ENCODE measurements around the gene E2F8.

Gene E2F8

GRCh38 chr11:19225123-19225522, 15.6 kb downstream of the E2F8 start:
- DNase-seq (ENCODE audit: low spot score in 2 of 2), result no peak
- Histone ChIP-seq H3K4me1 (no peaks in the 10 kb centered on the region), H3K27me3 (ENCODE audit: low read depth) (no peaks in the 10 kb centered on the region), H3K36me3 (replicated peaks) (peaks cover 76% of the 10 kb centered on the region), H3K4me3 (no peak overlapping the region), H3K9me3 (no peaks in the 10 kb centered on the region)
- in situ Hi-C loops (cut with MboI; ENCODE audit: low sequenced_read_pairs), result no loop called here

GRCh38 chr11:19220903-19221724, 19.6 kb downstream of the E2F8 start:
- no peaks in the 10 kb centered on the region for H3K9me3 ChIP-seq
- DNase-seq (ENCODE audit: low spot score in 2 of 2), result no peak
- no peak overlapping the region for H3K4me3 ChIP-seq
- no peaks in the 10 kb centered on the region for H3K27me3 ChIP-seq (ENCODE audit: low read depth)
- H3K4me1 ChIP-seq, result no peaks in the 10 kb centered on the region
- H3K36me3 ChIP-seq (replicated peaks), result peaks cover 40% of the 10 kb centered on the region
- in situ Hi-C loops (cut with MboI; ENCODE audit: low sequenced_read_pairs), result no loop called here

GRCh38 chr11:19218786-19219460, 21.8 kb downstream of the E2F8 start:
- H3K9me3 ChIP-seq, result no peaks in the 10 kb centered on the region
- no peak overlapping the region for H3K4me3 ChIP-seq
- H3K36me3 ChIP-seq (replicated peaks), result peaks cover 18% of the 10 kb centered on the region
- no peaks in the 10 kb centered on the region for H3K4me1 ChIP-seq
- 0 out of 2 replicates have a peak, but pooled peaks cover 5% of the 10 kb centered on the region for H3K27me3 ChIP-seq (ENCODE audit: low read depth)
- DNase-seq (ENCODE audit: low spot score in 2 of 2), result no peak
- in situ Hi-C loops (cut with MboI; ENCODE audit: low sequenced_read_pairs), result no loop called here

GRCh38 chr11:19218216-19218615, 22.5 kb downstream of the E2F8 start:
- in situ Hi-C loops (cut with MboI; ENCODE audit: low sequenced_read_pairs), result no loop called here
- Histone ChIP-seq H3K36me3 (replicated peaks) (peaks cover 11% of the 10 kb centered on the region), H3K27me3 (ENCODE audit: low read depth) (0 out of 2 replicates have a peak, but pooled peaks cover 5% of the 10 kb centered on the region), H3K4me3 (no peak overlapping the region), H3K4me1 (no peaks in the 10 kb centered on the region), H3K9me3 (no peaks in the 10 kb centered on the region)
- no peak for DNase-seq (ENCODE audit: low spot score in 2 of 2)

GRCh38 chr11:19216709-19217374, 23.9 kb downstream of the E2F8 start:
- no peak overlapping the region for H3K4me3 ChIP-seq
- H3K27me3 ChIP-seq (ENCODE audit: low read depth), result 0 out of 2 replicates have a peak, but pooled peaks cover 5% of the 10 kb centered on the region
- no peaks in the 10 kb centered on the region for H3K4me1 ChIP-seq
- in situ Hi-C loops (cut with MboI; ENCODE audit: low sequenced_read_pairs), result no loop called here
- no peak for DNase-seq (ENCODE audit: low spot score in 2 of 2)
- H3K36me3 ChIP-seq (replicated peaks), result no peaks in the 10 kb centered on the region
- no peaks in the 10 kb centered on the region for H3K9me3 ChIP-seq

GRCh38 chr11:19216021-19216420, 24.7 kb downstream of the E2F8 start:
- Histone ChIP-seq H3K4me3 (no peak overlapping the region), H3K4me1 (no peaks in the 10 kb centered on the region), H3K9me3 (no peaks in the 10 kb centered on the region), H3K36me3 (replicated peaks) (no peaks in the 10 kb centered on the region), H3K27me3 (ENCODE audit: low read depth) (0 out of 2 replicates have a peak, but pooled peaks cover 5% of the 10 kb centered on the region)
- no peak for DNase-seq (ENCODE audit: low spot score in 2 of 2)
- in situ Hi-C loops (cut with MboI; ENCODE audit: low sequenced_read_pairs), result no loop called here

GRCh38 chr11:19209617-19210370, 31.0 kb downstream of the E2F8 start:
- in situ Hi-C loops (cut with MboI; ENCODE audit: low sequenced_read_pairs), result no loop called here
- Histone ChIP-seq H3K4me3 (no peak overlapping the region), H3K27me3 (ENCODE audit: low read depth) (peaks cover 5% of the 10 kb centered on the region), H3K9me3 (no peaks in the 10 kb centered on the region), H3K36me3 (replicated peaks) (no peaks in the 10 kb centered on the region), H3K4me1 (no peaks in the 10 kb centered on the region)
- DNase-seq (ENCODE audit: low spot score in 2 of 2), result no peak

- no peaks in the 10 kb centered on the region for H3K36me3 ChIP-seq (replicated peaks)
- in situ Hi-C loops (cut with MboI; ENCODE audit: low sequenced_read_pairs), result no loop called here
- no peak overlapping the region for H3K4me3 ChIP-seq
- DNase-seq (ENCODE audit: low spot score in 2 of 2), result no peak
- H3K27me3 ChIP-seq (ENCODE audit: low read depth), result peaks cover under 1% of the 10 kb centered on the region
- H3K9me3 ChIP-seq, result no peaks in the 10 kb centered on the region
- H3K4me1 ChIP-seq, result no peaks in the 10 kb centered on the region
These were observed 31.7 kb downstream of the E2F8 start for GRCh38 chr11:19208959-19209546.

GRCh38 chr11:19208181-19208580, 32.6 kb downstream of the E2F8 start:
- Histone ChIP-seq H3K4me3 (no peak overlapping the region), H3K4me1 (no peaks in the 10 kb centered on the region), H3K27me3 (ENCODE audit: low read depth) (no peaks in the 10 kb centered on the region; the same call in none of the 2 replicates), H3K9me3 (no peaks in the 10 kb centered on the region), H3K36me3 (replicated peaks) (no peaks in the 10 kb centered on the region)
- in situ Hi-C loops (cut with MboI; ENCODE audit: low sequenced_read_pairs), result no loop called here
- DNase-seq (ENCODE audit: low spot score in 2 of 2), result no peak

GRCh38 chr11:19204836-19205235, 35.9 kb downstream of the E2F8 start:
- H3K4me1 ChIP-seq, result peaks cover under 1% of the 10 kb centered on the region; the same call in 1 of the 2 replicates
- in situ Hi-C loops (cut with MboI; ENCODE audit: low sequenced_read_pairs), result no loop called here
- no peaks in the 10 kb centered on the region for H3K36me3 ChIP-seq (replicated peaks)
- no peak overlapping the region for H3K4me3 ChIP-seq
- no peak for DNase-seq (ENCODE audit: low spot score in 2 of 2)
- H3K9me3 ChIP-seq, result no peaks in the 10 kb centered on the region
- no peaks in the 10 kb centered on the region; the same call in none of the 2 replicates for H3K27me3 ChIP-seq (ENCODE audit: low read depth)

GRCh38 chr11:19201737-19202605, 38.8 kb downstream of the E2F8 start, which contains the start of gene CSRP3:
TSS of gene CSRP3 (minus strand) at chr11:19201983. CDS start at chr11:19192448, 9,535 bp downstream.
- DNase-seq (ENCODE audit: low spot score in 2 of 2), result no peak
- Histone ChIP-seq H3K36me3 (replicated peaks) (no peaks in the 10 kb centered on the region), H3K4me3 (no peak within 1 kb of the TSS), H3K4me1 (peaks cover 4% of the 10 kb centered on the region; the same call in 1 of the 2 replicates), H3K27me3 (ENCODE audit: low read depth) (no peaks in the 10 kb centered on the region; the same call in 1 of the 2 replicates), H3K9me3 (no peaks in the 10 kb centered on the region)
- in situ Hi-C loops (cut with MboI; ENCODE audit: low sequenced_read_pairs), result no loop called here

Data from HAP-1 (cell line).